PC-9 (cell line): ENCODE results near the gene SHTN1. TPM values are rescaled to one million over a fixed set of nuclear protein-coding genes. Genes with fewer than 3 reads are reported as not detected.

ENCODE experiments used
- BruUV-seq: library from RNA; stranded (reverse); fragments of 400-500 nt; replicated peaks from 2 replicates; lab custom pipeline; 2021; lab: Mats Ljungman, UMichigan
- CTCF ChIA-PET: fragments of 300-600 bp; sonication (Branson Sonifier 250); formaldehyde crosslinking; loops from one replicate; lab custom pipeline; 2022; ENCODE audit warnings: antibody characterized with exemption; lab: Charles Lee
- POLR2A ChIA-PET: fragments of 300-600 bp; sonication (Branson Sonifier 250); formaldehyde crosslinking; loops from one replicate; lab custom pipeline; 2022; ENCODE audit warnings: antibody characterized with exemption; ENCODE audit not compliant: unreplicated experiment; lab: Charles Lee
- DNase-seq, 2 experiments: peaks; one replicate each; pipeline versions ENCODE4 v3.0.0 to v3.0.0-alpha.2; 2015 to 2022; ENCODE audit warnings: mixed read lengths in 1 of 2
- H2AFZ ChIP-seq: fragments of 200-600 bp; sonication (generic); 2 replicates; pipeline ENCODE4 v1.8.1; 2017; ENCODE audit warnings: antibody characterized with exemption
- H3F3A ChIP-seq: fragments of 200-600 bp; sonication (generic); 2 replicates; pipeline ENCODE4 v1.8.1; 2017; ENCODE audit warnings: antibody characterized with exemption, mild to moderate bottlenecking, low read depth; ENCODE audit not compliant: insufficient read depth
- H3K27ac ChIP-seq: fragments of 200-600 bp; sonication (generic); 2 replicates; pipeline ENCODE4 v1.6.1; 2016; ENCODE audit warnings: mixed run types
- H3K27me3 ChIP-seq: fragments of 200-600 bp; sonication (generic); 2 replicates; pipeline ENCODE4 v1.6.1; 2016; ENCODE audit warnings: low read depth, mixed run types; ENCODE audit not compliant: insufficient read depth
- H3K36me3 ChIP-seq: fragments of 200-600 bp; sonication (generic); 2 replicates; pipeline ENCODE4 v1.6.1; 2016; ENCODE audit warnings: low read depth, mixed run types
- H3K4me1 ChIP-seq: fragments of 200-600 bp; sonication (generic); replicated peaks from 2 replicates; pipeline ENCODE4 v1.6.1; 2016; ENCODE audit warnings: mixed run types; ENCODE audit not compliant: insufficient read depth
- H3K4me2 ChIP-seq: fragments of 200-600 bp; sonication (generic); 2 replicates; pipeline ENCODE4 v1.6.1; 2017; ENCODE audit warnings: mixed run types
- H3K4me3 ChIP-seq: fragments of 200-600 bp; sonication (generic); 2 replicates; pipeline ENCODE4 v1.6.1; 2016; ENCODE audit warnings: mixed run types
- H3K79me2 ChIP-seq: fragments of 200-600 bp; sonication (generic); 2 replicates; pipeline ENCODE4 v1.6.1; 2017; ENCODE audit warnings: low read depth, mixed run types
- H3K9me2 ChIP-seq: fragments of 200-600 bp; sonication (generic); 2 replicates; pipeline ENCODE4 v1.8.1; 2017; ENCODE audit warnings: mild to moderate bottlenecking; ENCODE audit not compliant: insufficient read depth
- H3K9me3 ChIP-seq: fragments of 200-600 bp; sonication (generic); 2 replicates; pipeline ENCODE4 v1.8.1; 2016; ENCODE audit warnings: low read depth; ENCODE audit not compliant: insufficient read depth
- H4K20me1 ChIP-seq: fragments of 200-600 bp; sonication (generic); 2 replicates; pipeline ENCODE4 v1.8.1; 2017; ENCODE audit not compliant: insufficient read depth
- EZH2 ChIP-seq: fragments of 200-600 bp; sonication (generic); IDR thresholded peaks from 2 replicates; pipeline ENCODE4 v1.8.0; 2017; ENCODE audit warnings: antibody characterized with exemption, low read depth
- intact Hi-C: fragments of 100-400 bp; cut with micrococcal nuclease; formaldehyde crosslinking; loops from one replicate; pipeline ENCODE4 v1.10.0; 2022; ENCODE audit not compliant: unreplicated experiment
- total RNA-seq: library from RNA; stranded (reverse); gene quantifications from 2 replicates; pipeline ENCODE4 v1.2.3, GENCODE V29; 2021
- TF ChIP-seq, protein P1 (sequence below): fragments of 200-600 bp; sonication (generic); conservative IDR thresholded peaks from 2 replicates; pipeline ENCODE4 v1.6.1; 2017; ENCODE audit warnings: mixed run types, antibody characterized with exemption, mild to moderate bottlenecking, moderate library complexity

The SHTN1 gene
- total RNA-seq, 1 experiment from 2014 or later = 33.6 TPM

GRCh38 chr10:116891208-116891607 is 113.8 kb downstream of the SHTN1 start:
- no peaks in the 10 kb centered on the region for H3K9me3 ChIP-seq
- BruUV-seq = no TSS peak
- no peak for TF ChIP-seq EZH2
- TF ChIP-seq, protein P1, sequence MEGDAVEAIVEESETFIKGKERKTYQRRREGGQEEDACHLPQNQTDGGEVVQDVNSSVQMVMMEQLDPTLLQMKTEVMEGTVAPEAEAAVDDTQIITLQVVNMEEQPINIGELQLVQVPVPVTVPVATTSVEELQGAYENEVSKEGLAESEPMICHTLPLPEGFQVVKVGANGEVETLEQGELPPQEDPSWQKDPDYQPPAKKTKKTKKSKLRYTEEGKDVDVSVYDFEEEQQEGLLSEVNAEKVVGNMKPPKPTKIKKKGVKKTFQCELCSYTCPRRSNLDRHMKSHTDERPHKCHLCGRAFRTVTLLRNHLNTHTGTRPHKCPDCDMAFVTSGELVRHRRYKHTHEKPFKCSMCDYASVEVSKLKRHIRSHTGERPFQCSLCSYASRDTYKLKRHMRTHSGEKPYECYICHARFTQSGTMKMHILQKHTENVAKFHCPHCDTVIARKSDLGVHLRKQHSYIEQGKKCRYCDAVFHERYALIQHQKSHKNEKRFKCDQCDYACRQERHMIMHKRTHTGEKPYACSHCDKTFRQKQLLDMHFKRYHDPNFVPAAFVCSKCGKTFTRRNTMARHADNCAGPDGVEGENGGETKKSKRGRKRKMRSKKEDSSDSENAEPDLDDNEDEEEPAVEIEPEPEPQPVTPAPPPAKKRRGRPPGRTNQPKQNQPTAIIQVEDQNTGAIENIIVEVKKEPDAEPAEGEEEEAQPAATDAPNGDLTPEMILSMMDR = no peak
- no peaks in the 10 kb centered on the region for H4K20me1 ChIP-seq
- H3F3A ChIP-seq = peaks cover 23% of the 10 kb centered on the region
- CTCF ChIA-PET = no interaction called here
- H3K79me2 ChIP-seq = no peaks in the 10 kb centered on the region
- DNase-seq = no peak
- POLR2A ChIA-PET = no interaction called here
- H3K9me2 ChIP-seq = no peaks in the 10 kb centered on the region
- no peak overlapping the region for H2AFZ ChIP-seq
- H3K4me2 ChIP-seq = no peak overlapping the region
- no peak overlapping the region for H3K4me3 ChIP-seq
- H3K36me3 ChIP-seq = no peaks in the 10 kb centered on the region
- H3K4me1 ChIP-seq = peaks cover 25% of the 10 kb centered on the region
- intact Hi-C loops = no loop called here
- H3K27me3 ChIP-seq = no peaks in the 10 kb centered on the region
- no peak overlapping the region for H3K27ac ChIP-seq

DNA sequence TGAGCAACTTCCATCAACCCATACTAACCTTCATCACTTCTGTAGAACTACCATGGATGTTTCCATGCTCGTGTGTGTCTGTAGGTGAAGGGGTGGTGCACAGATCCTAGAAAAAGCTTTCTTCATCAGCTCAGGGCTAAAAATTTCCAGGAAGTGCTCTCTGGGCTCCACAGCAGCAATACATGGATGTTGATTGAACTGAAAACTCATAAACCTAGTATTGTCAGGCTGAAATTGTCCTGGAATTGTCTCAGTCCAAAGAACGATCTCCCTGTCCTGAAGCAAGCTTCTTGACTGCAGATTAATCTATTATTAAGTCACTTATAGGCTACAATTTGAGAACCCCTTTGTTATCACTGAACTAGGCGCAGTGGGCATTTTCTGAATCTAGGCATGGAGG is 115.9 kb downstream of the SHTN1 start:
- Histone ChIP-seq H3K9me3 (no peaks in the 10 kb centered on the region), H3K4me1 (peaks cover 25% of the 10 kb centered on the region), H3F3A (peaks cover 23% of the 10 kb centered on the region), H4K20me1 (no peaks in the 10 kb centered on the region), H3K27me3 (no peaks in the 10 kb centered on the region), H3K4me3 (peak overlapping the region; percentile 31; the same call in 1 of the 2 replicates), H3K9me2 (no peaks in the 10 kb centered on the region), H2AFZ (no peak overlapping the region), H3K79me2 (no peaks in the 10 kb centered on the region), H3K36me3 (no peaks in the 10 kb centered on the region), H3K27ac (peak overlapping the region; percentile 59), H3K4me2 (peak overlapping the region; percentile 67)
- TF ChIP-seq, protein P1 = no peak
- no peak for TF ChIP-seq EZH2
- intact Hi-C loops = loop anchor here (2.0 to 10.0 kb wide), 2 partner anchors 40 to 74 kb away; partner anchors contain the start of gene ENO4
- no TSS peak for BruUV-seq
- no peak for DNase-seq
- CTCF ChIA-PET = interaction anchor here (0.6 kb wide), 1 partner anchor 365 kb away, joined by 3 read pairs; no protein-coding TSS in a partner anchor
- POLR2A ChIA-PET = interaction anchor here (0.7 to 0.8 kb wide), 2 partner anchors 58 to 81 kb away, joined by 3 to 8 read pairs; no protein-coding TSS in a partner anchor

DNA sequence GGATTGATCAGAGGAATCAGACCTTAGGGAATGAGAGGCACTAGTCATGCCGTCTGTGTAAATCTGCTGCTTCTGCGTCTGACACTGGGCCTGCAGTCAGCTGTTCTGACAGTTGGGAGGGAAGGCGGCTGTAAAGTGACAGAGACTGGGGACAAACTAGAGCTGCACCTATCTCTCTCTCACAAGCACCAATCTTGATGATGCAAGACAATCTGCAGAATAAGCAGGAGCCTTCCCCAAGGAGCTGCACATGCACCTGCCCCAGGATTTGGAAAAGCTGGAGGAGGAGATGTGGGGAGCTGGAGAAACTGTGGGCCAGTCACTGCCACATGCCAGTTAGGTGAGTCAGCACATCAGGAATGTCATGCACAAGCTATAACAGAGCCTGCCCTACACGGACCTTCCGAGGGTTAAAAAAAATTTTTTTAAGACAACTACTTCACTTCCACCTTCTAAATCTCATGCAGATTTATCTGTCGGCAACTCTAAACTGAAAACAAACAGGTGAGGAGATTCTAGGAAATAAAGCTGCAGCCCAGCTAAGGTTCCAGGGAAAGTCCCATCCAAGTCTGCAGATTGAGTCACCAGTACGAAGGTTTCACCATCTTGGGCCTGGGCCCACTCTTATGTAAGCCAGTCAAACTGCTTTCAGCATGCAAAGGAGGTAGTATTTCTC is 116.5 kb downstream of the SHTN1 start:
- POLR2A ChIA-PET = interaction anchor here (0.7 to 0.8 kb wide), 2 partner anchors 59 to 81 kb away, joined by 3 to 8 read pairs; no protein-coding TSS in a partner anchor
- intact Hi-C loops = loop anchor here (2.0 to 10.0 kb wide), 2 partner anchors 40 to 74 kb away; partner anchors contain the start of gene ENO4
- peak overlapping the region; percentile 59 for H3K27ac ChIP-seq

More for the DNA sequence above, 116.5 kb downstream of the SHTN1 start:
- H3K36me3 ChIP-seq = no peaks in the 10 kb centered on the region
- H3K9me3 ChIP-seq = no peaks in the 10 kb centered on the region
- no peak overlapping the region for H2AFZ ChIP-seq
- H3F3A ChIP-seq = peaks cover 23% of the 10 kb centered on the region
- peak; percentile 63 to 83 for DNase-seq
- no peaks in the 10 kb centered on the region for H3K79me2 ChIP-seq
- H3K4me2 ChIP-seq = peak overlapping the region; percentile 67
- H3K4me1 ChIP-seq = peaks cover 25% of the 10 kb centered on the region
- H4K20me1 ChIP-seq = no peaks in the 10 kb centered on the region
- CTCF ChIA-PET = interaction anchor here (0.6 kb wide), 1 partner anchor 364 kb away, joined by 3 read pairs; no protein-coding TSS in a partner anchor
- BruUV-seq = no TSS peak
- no peaks in the 10 kb centered on the region for H3K9me2 ChIP-seq
- no peaks in the 10 kb centered on the region for H3K27me3 ChIP-seq
- H3K4me3 ChIP-seq = peak overlapping the region; percentile 31; the same call in 1 of the 2 replicates
- TF ChIP-seq, protein P1 = no peak
- TF ChIP-seq EZH2 = no peak
